ENCODE measurements around the gene ST3GAL4.

- TF ChIP-seq EP300 (IDR thresholded peaks at IDR 0.05; ENCODE audit: borderline replicate concordance) (no peak), TEAD4 (IDR thresholded peaks at IDR 0.05) (no peak), EGR1 (IDR thresholded peaks at IDR 0.05) (no peak), TAF1 (IDR thresholded peaks at IDR 0.05; ENCODE audit: low read depth) (no peak), RAD21 (IDR thresholded peaks at IDR 0.05; ENCODE audit: low read depth) (no peak), NFIC (IDR thresholded peaks at IDR 0.05) (no peak)
Observed at GRCh38 chr11:126334659-126335462, 20.6 kb upstream of the ST3GAL4 start.

All from Ishikawa (cell line).